HG03064 (cell line): ENCODE data around the gene CIDEB.

Experiments
- ATAC-seq: cut with Tn5 transposase; IDR thresholded peaks from one replicate; pipeline ENCODE4 v1.9.1; 2021; ENCODE audit warnings: low read depth; ENCODE audit not compliant: unreplicated experiment

CIDEB gene

GRCh38 chr14:24271834-24272263, 35.9 kb downstream of the CIDEB start:
- ATAC-seq = no peak

- peak; percentile 84 for ATAC-seq
These were observed 36.5 kb downstream of the CIDEB start, which contains the start of gene RABGGTA for GRCh38 chr14:24271134-24271833. Gene RABGGTA, minus strand, starts transcription at chr14:24271597. Its CDS starts 482 bp downstream, at chr14:24271115.

GRCh38 chr14:24270537-24271133, 37.1 kb downstream of the CIDEB start:
- no peak for ATAC-seq

GRCh38 chr14:24269910-24270536, 37.8 kb downstream of the CIDEB start:
- ATAC-seq = no peak

GRCh38 chr14:24269368-24269767, 38.4 kb downstream of the CIDEB start:
- ATAC-seq = no peak

GRCh38 chr14:24268225-24268624, 39.6 kb downstream of the CIDEB start:
- ATAC-seq = no peak

GRCh38 chr14:24267516-24267915, 40.3 kb downstream of the CIDEB start:
- ATAC-seq = no peak

- no peak for ATAC-seq
These were observed 41.2 kb downstream of the CIDEB start for GRCh38 chr14:24266344-24267244.

GRCh38 chr14:24264298-24264697, 43.5 kb downstream of the CIDEB start:
- no peak for ATAC-seq

- ATAC-seq = no peak
These were observed 43.9 kb downstream of the CIDEB start for GRCh38 chr14:24263848-24264247.

- no peak for ATAC-seq
These were observed 44.7 kb downstream of the CIDEB start, which contains the start of gene TGM1 for GRCh38 chr14:24262821-24263733. Gene TGM1, minus strand, starts transcription at chr14:24263177. Its CDS starts 825 bp downstream, at chr14:24262352.

- ATAC-seq = no peak
These were observed 45.8 kb downstream of the CIDEB start for GRCh38 chr14:24261969-24262327.

GRCh38 chr14:24261256-24261968, 46.4 kb downstream of the CIDEB start:
- ATAC-seq = no peak

GRCh38 chr14:24260780-24261157, 47.0 kb downstream of the CIDEB start:
- no peak for ATAC-seq

GRCh38 chr14:24260026-24260779, 47.6 kb downstream of the CIDEB start:
- ATAC-seq = no peak

- no peak for ATAC-seq
These were observed 48.3 kb downstream of the CIDEB start for GRCh38 chr14:24259282-24260025.

- no peak for ATAC-seq
These were observed 49.1 kb downstream of the CIDEB start for GRCh38 chr14:24258548-24259265.
